Stomach (tissue), 9 donors: ENCODE data around the gene ADGRL2. TPM values are rescaled to one million over a fixed set of nuclear protein-coding genes. Genes with fewer than 3 reads are reported as not detected.

Experiments
- DNase-seq, 2 donors: peaks; one replicate each; pipeline versions ENCODE4 v3.0.0 to v3.0.0-alpha.2; 2013 to 2019
- H3K27ac ChIP-seq, 5 donors: fragments of 200-600 bp in 4 of 5; sonication (generic) in 4 of 5; one replicate each; pipeline ENCODE4 v1.5.1; 2013 to 2019; ENCODE audit warnings: mild to moderate bottlenecking in 1 of 5, moderate library complexity in 1 of 5
- H3K27me3 ChIP-seq, 3 donors: fragments of 200-600 bp; sonication (generic); one replicate each; pipeline ENCODE4 v1.5.1; 2017 to 2019; ENCODE audit warnings: mixed run types in 1 of 3
- H3K36me3 ChIP-seq, 4 donors: fragments of 200-600 bp; sonication (generic); 1 replicate in 3 of 4; 2 replicates in 1 of 4; pipeline ENCODE4 v1.5.1; 2016 to 2019
- H3K4me1 ChIP-seq, 4 donors: fragments of 200-600 bp; sonication (generic); one replicate each; pipeline ENCODE4 v1.5.1; 2016 to 2019
- H3K4me3 ChIP-seq, 4 donors: fragments of 200-600 bp; sonication (generic) in 3 of 4; one replicate each; pipeline ENCODE4 v1.5.1; 2016 to 2019; ENCODE audit warnings: mild to moderate bottlenecking in 1 of 4
- H3K9me3 ChIP-seq, 4 donors: fragments of 200-600 bp; sonication (generic); one replicate each; pipeline ENCODE4 v1.5.1; 2016 to 2019
- CTCF ChIP-seq, 7 experiments: fragments of 450-650 bp in 4 of 7; fragments of 200-600 bp in 3 of 7; sonication (generic) in 3 of 7; IDR thresholded peaks; one replicate each; pipeline ENCODE4 v1.5.1; 2016 to 2019; ENCODE audit warnings: antibody characterized with exemption in 7 of 7, control low read depth in 2 of 7, mild to moderate bottlenecking in 1 of 7
- EP300 ChIP-seq: sonication (generic); formaldehyde crosslinking; IDR thresholded peaks from one replicate; pipeline ENCODE4 v1.6.1; 2017; ENCODE audit warnings: antibody characterized with exemption
- POLR2A ChIP-seq, 4 donors: fragments of 450-650 bp; IDR thresholded peaks; one replicate each; pipeline ENCODE4 v1.6.1; 2016; ENCODE audit warnings: antibody characterized with exemption in 4 of 4, control low read depth in 2 of 4, mild to moderate bottlenecking in 1 of 4, moderate library complexity in 1 of 4
- POLR2AphosphoS5 ChIP-seq, 3 donors: sonication (generic); formaldehyde crosslinking; IDR thresholded peaks; one replicate each; pipeline ENCODE4 v1.6.1; 2016; ENCODE audit warnings: antibody characterized with exemption in 3 of 3
- WGBS, 5 donors: extraction: QIAGEN DNeasy Blood & Tissue Kit in 3 of 5; methylation state at CpG; one replicate each; pipeline versions ENCODE4 v1.1.5 to v1.1.7; 2013 to 2018; 5-methylcytosine and 5-hydroxymethylcytosine counted together
- intact Hi-C: fragments of 100-400 bp; cut with DNase I; formaldehyde crosslinking; loops from one replicate; pipeline ENCODE4 v1.15.1; 2023; ENCODE audit warnings: low total_unique reads
- polyA plus RNA-seq, 3 donors: library from polyadenylated mRNA; stranded (reverse); fragments of 200-250 nt; gene quantifications; one replicate each; pipeline ENCODE4 v1.2.3, GENCODE V29; 2013
- total RNA-seq, 5 donors: library from RNA; depleted of rRNA; stranded (reverse); fragments of >200 nt; gene quantifications; one replicate each; pipeline versions ENCODE4 v1.1.0 to v1.2.3, GENCODE V29; 2014 to 2016
- donor health status: healthy with polysubstance abuse.
- donor health status: Bipolar disorder and iron deficiency.
- donor health status: healthy.

The ADGRL2 gene
- total and polyA plus RNA-seq, 8 donors = 13.0 to 173 (median 23.7) TPM

GRCh38 chr1:81823082-81823481 lies 22.3 kb downstream of the ADGRL2 start:
- intact Hi-C loops = no loop called here

GRCh38 chr1:81824759-81825158 lies 24.0 kb downstream of the ADGRL2 start:
- H3K4me1 ChIP-seq = peaks cover 0 to 5% (median 0%) of the 10 kb centered on the region in 4 donors
- H3K9me3 ChIP-seq = no peaks in the 10 kb centered on the region
- no peak overlapping the region for H3K4me3 ChIP-seq
- no peaks in the 10 kb centered on the region for H3K36me3 ChIP-seq
- intact Hi-C loops = no loop called here
- no peak for TF ChIP-seq POLR2AphosphoS5 (IDR thresholded peaks at IDR 0.05)
- TF ChIP-seq CTCF (IDR thresholded peaks at IDR 0.05) = no peak
- TF ChIP-seq EP300 = no peak
- no peak for TF ChIP-seq POLR2A (IDR thresholded peaks at IDR 0.05)
- WGBS, 5 donors = 70 to 73% (median 73%) methylated on average over 4 of the region's 4 CpGs
- no peak overlapping the region for H3K27ac ChIP-seq
- no peaks in the 10 kb centered on the region for H3K27me3 ChIP-seq
- no peak for DNase-seq

More at GRCh38 chr1:81823082-81823481, 22.3 kb downstream of the ADGRL2 start:
- TF ChIP-seq POLR2A (IDR thresholded peaks at IDR 0.05) (no peak), EP300 (no peak), CTCF (IDR thresholded peaks at IDR 0.05) (no peak), POLR2AphosphoS5 (IDR thresholded peaks at IDR 0.05) (no peak)
- Histone ChIP-seq H3K4me3 (no peak overlapping the region), H3K4me1 (peaks cover 0 to 1% (median 0%) of the 10 kb centered on the region in 4 donors), H3K36me3 (no peaks in the 10 kb centered on the region), H3K27me3 (no peaks in the 10 kb centered on the region), H3K9me3 (no peaks in the 10 kb centered on the region), H3K27ac (no peak overlapping the region)
- no peak for DNase-seq
- WGBS, 5 donors = 87 to 91% (median 90%) methylated on average over 4 of the region's 4 CpGs

GRCh38 chr1:81827942-81828341 lies 27.2 kb downstream of the ADGRL2 start:
- Histone ChIP-seq H3K27ac (no peak overlapping the region), H3K9me3 (no peaks in the 10 kb centered on the region), H3K27me3 (no peaks in the 10 kb centered on the region), H3K4me1 (peaks cover 0 to 21% (median 7%) of the 10 kb centered on the region in 4 donors), H3K4me3 (no peak overlapping the region), H3K36me3 (no peaks in the 10 kb centered on the region)
- DNase-seq = no peak
- intact Hi-C loops = no loop called here
- TF ChIP-seq CTCF (IDR thresholded peaks at IDR 0.05) (no peak), EP300 (no peak), POLR2A (IDR thresholded peaks at IDR 0.05) (no peak), POLR2AphosphoS5 (IDR thresholded peaks at IDR 0.05) (no peak)
- 43 to 58% (median 50%) methylated on average over 1 of the region's 1 CpG for WGBS, 5 donors

DNA sequence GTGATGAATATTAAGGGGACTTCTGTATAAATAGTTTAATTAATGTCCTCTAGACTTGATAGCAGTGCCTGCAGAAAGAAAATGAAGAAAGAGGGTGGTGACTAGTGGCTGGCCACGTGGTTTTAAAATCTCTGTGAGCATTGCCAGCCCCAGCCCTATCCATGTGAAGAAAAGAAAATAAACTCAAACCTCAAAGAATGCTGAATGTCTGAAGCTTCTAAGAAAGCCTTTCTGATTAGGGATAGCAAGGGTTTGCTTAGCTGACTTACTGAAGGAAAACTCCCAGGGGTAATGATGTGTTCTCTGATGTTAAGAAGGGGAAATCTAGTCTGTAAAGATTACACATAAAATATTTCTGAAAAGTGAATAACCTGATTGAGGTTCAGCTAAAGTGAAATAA lies 31.8 kb downstream of the ADGRL2 start:
- Histone ChIP-seq H3K4me3 (no peak overlapping the region), H3K36me3 (no peaks in the 10 kb centered on the region), H3K4me1 (peaks cover 4 to 60% (median 27%) of the 10 kb centered on the region in 4 donors), H3K27ac (no peak overlapping the region), H3K9me3 (no peaks in the 10 kb centered on the region), H3K27me3 (no peaks in the 10 kb centered on the region)
- WGBS, 5 donors = 0 to 14% (median 3%) methylated on average over 1 of the region's 1 CpG
- intact Hi-C loops = no loop called here
- no peak for DNase-seq
- TF ChIP-seq POLR2AphosphoS5 (IDR thresholded peaks at IDR 0.05) = no peak
- no peak for TF ChIP-seq POLR2A (IDR thresholded peaks at IDR 0.05)
- no peak for TF ChIP-seq EP300

- no peaks in the 10 kb centered on the region for H3K9me3 ChIP-seq
- 61 to 83% (median 80%) methylated on average over 4 of the region's 4 CpGs for WGBS, 5 donors
Observed at GRCh38 chr1:81833722-81834121, 33.0 kb downstream of the ADGRL2 start.

More at GRCh38 chr1:81833722-81834121, 33.0 kb downstream of the ADGRL2 start:
- DNase-seq = no peak
- peak overlapping the region in 1 of 5 donors; percentile 2 for H3K27ac ChIP-seq
- H3K4me3 ChIP-seq = no peak overlapping the region
- no peaks in the 10 kb centered on the region for H3K36me3 ChIP-seq
- intact Hi-C loops = no loop called here
- no peak for TF ChIP-seq POLR2AphosphoS5 (IDR thresholded peaks at IDR 0.05)
- no peak for TF ChIP-seq CTCF (IDR thresholded peaks at IDR 0.05)
- no peak for TF ChIP-seq EP300
- no peak for TF ChIP-seq POLR2A (IDR thresholded peaks at IDR 0.05)
- no peaks in the 10 kb centered on the region for H3K27me3 ChIP-seq
- peaks cover 4 to 55% (median 27%) of the 10 kb centered on the region in 4 donors for H3K4me1 ChIP-seq
